ENCODE results near the gene OR2L8.
"Not testable (repeated sequence)": the region's sequence is repeated elsewhere in the genome, so short reads cannot be mapped to it uniquely, and the experiment has no call there.

The OR2L8 gene

GRCh38 chr1:247948558-247948957 is at the start of gene OR2L8:
Gene OR2L8 (plus strand): TSS chr1:247948858. CDS start chr1:247948858, 0 bp downstream.
- no peak for DNase-seq

GRCh38 chr1:247904122-247904521 is 44.5 kb upstream of the OR2L8 start:
- DNase-seq = no peak

- no peak for DNase-seq
Observed at GRCh38 chr1:247905181-247905580, 43.5 kb upstream of the OR2L8 start.

- no peak for DNase-seq
Observed at GRCh38 chr1:247905910-247906503, 42.7 kb upstream of the OR2L8 start.

- no peak for DNase-seq
Observed at GRCh38 chr1:247906504-247907047, 42.1 kb upstream of the OR2L8 start.

GRCh38 chr1:247908766-247909165 is 39.9 kb upstream of the OR2L8 start:
- DNase-seq = no peak

- no peak for DNase-seq
Observed at GRCh38 chr1:247913786-247914185, 34.9 kb upstream of the OR2L8 start.

GRCh38 chr1:247914941-247915662 is 33.6 kb upstream of the OR2L8 start:
- DNase-seq = no peak

- DNase-seq = no peak
Observed at GRCh38 chr1:247919952-247920351, 28.7 kb upstream of the OR2L8 start, which contains the start of gene OR2T8. Gene OR2T8 (plus strand): TSS chr1:247920252. CDS start chr1:247921018, 766 bp downstream.

GRCh38 chr1:247923941-247924340 is 24.7 kb upstream of the OR2L8 start:
- no peak for DNase-seq

- DNase-seq = no peak
Observed at GRCh38 chr1:247924868-247925267, 23.8 kb upstream of the OR2L8 start, which contains the start of gene OR2AJ1. Gene OR2AJ1 (plus strand): TSS chr1:247924889. CDS start chr1:247933769, 8,880 bp downstream.

GRCh38 chr1:247933989-247934388 is 14.7 kb upstream of the OR2L8 start:
- DNase-seq = no peak

GRCh38 chr1:247935781-247936180 is 12.9 kb upstream of the OR2L8 start:
- no peak for DNase-seq

GRCh38 chr1:247936415-247936814 is 12.2 kb upstream of the OR2L8 start:
- DNase-seq = no peak

- DNase-seq = not testable (repeated sequence)
Observed at GRCh38 chr1:247936965-247937734, 11.5 kb upstream of the OR2L8 start.

- DNase-seq = no peak
Observed at GRCh38 chr1:247942624-247943023, 6.0 kb upstream of the OR2L8 start.

- no peak for DNase-seq
Observed at GRCh38 chr1:247953408-247953807, 4.8 kb downstream of the OR2L8 start.

GRCh38 chr1:247961791-247962190 is 13.1 kb downstream of the OR2L8 start:
- no peak for DNase-seq

- no peak for DNase-seq
Observed at GRCh38 chr1:247962911-247963588, 14.4 kb downstream of the OR2L8 start.

GRCh38 chr1:247964933-247965332 is 16.3 kb downstream of the OR2L8 start, which contains the start of gene OR2AK2:
Gene OR2AK2 (plus strand): TSS chr1:247965233. CDS start chr1:247965377, 144 bp downstream.
- DNase-seq = no peak

GRCh38 chr1:247966532-247967204 is 18.0 kb downstream of the OR2L8 start:
- no peak for DNase-seq

GRCh38 chr1:247992986-247993385 is 44.3 kb downstream of the OR2L8 start:
- no peak for DNase-seq

Data from amniotic stem cell (primary cell).